Uterus (tissue), 4 donors: ENCODE data around the gene PLA2G1B. TPM values are rescaled to one million over a fixed set of nuclear protein-coding genes. Genes with fewer than 3 reads are reported as not detected.
A peak's percentile ranks its signal among the peaks of the same experiment; 100 is the strongest.
"Not testable (repeated sequence)": the region's sequence is repeated elsewhere in the genome, so short reads cannot be mapped to it uniquely, and the experiment has no call there.

Experiments used
- DNase-seq, 2 donors: peaks; one replicate each; pipeline ENCODE4 v3.0.0-alpha.2; 2019 to 2020
- H3K27ac ChIP-seq, 2 donors: fragments of 200-600 bp; sonication (generic); 1 replicate in 1 of 2; 2 replicates in 1 of 2; pipeline ENCODE4 v1.5.1; 2016 to 2018
- H3K27me3 ChIP-seq, 2 donors: fragments of 200-600 bp; sonication (generic); one replicate each; pipeline ENCODE4 v1.5.1; 2018 to 2019; ENCODE audit warnings: control low read depth in 1 of 2
- H3K36me3 ChIP-seq, 2 donors: fragments of 200-600 bp; sonication (generic); one replicate each; pipeline ENCODE4 v1.5.1; 2019; ENCODE audit warnings: control low read depth in 1 of 2
- H3K4me1 ChIP-seq, 2 donors: fragments of 200-600 bp; sonication (generic); one replicate each; pipeline ENCODE4 v1.5.1; 2018 to 2019; ENCODE audit warnings: control low read depth in 1 of 2
- H3K4me3 ChIP-seq, 2 donors: fragments of 200-600 bp; sonication (generic); 1 replicate in 1 of 2; 2 replicates in 1 of 2; pipeline ENCODE4 v1.5.1; 2018 to 2019; ENCODE audit warnings: mild to moderate bottlenecking in 1 of 2
- H3K9me3 ChIP-seq, 2 donors: fragments of 200-600 bp; sonication (generic); one replicate each; pipeline ENCODE4 v1.5.1; 2019; ENCODE audit warnings: control low read depth in 1 of 2
- POLR2A ChIP-seq, 2 donors: fragments of 450-650 bp; IDR thresholded peaks; one replicate each; pipeline ENCODE4 v1.6.1; 2016; ENCODE audit warnings: antibody characterized with exemption in 2 of 2, mild to moderate bottlenecking in 1 of 2, moderate library complexity in 1 of 2
- intact Hi-C: fragments of 100-400 bp; cut with DNase I; formaldehyde crosslinking; loops from one replicate; pipeline ENCODE4 v1.15.1; 2023; ENCODE audit warnings: low total_unique reads
- total RNA-seq, 4 donors: library from RNA; depleted of rRNA in 3 of 4; stranded (reverse); fragments of >200 nt in 3 of 4; gene quantifications; one replicate each; pipeline versions ENCODE4 v1.1.0 to v1.2.4, GENCODE V29; 2014 to 2023
- TF ChIP-seq, protein P1 (sequence below), 4 experiments: fragments of 200-600 bp in 2 of 4; fragments of 450-650 bp in 2 of 4; sonication (generic) in 2 of 4; IDR thresholded peaks; one replicate each; pipeline ENCODE4 v1.5.1; 2016 to 2019; ENCODE audit warnings: antibody characterized with exemption in 4 of 4, mild to moderate bottlenecking in 2 of 4, moderate library complexity in 1 of 4
- donor health status: DM: yes; HTN: yes; CAD: no.

Gene PLA2G1B
- total RNA-seq, 4 donors from 2014 or later, result not detected

DNA sequence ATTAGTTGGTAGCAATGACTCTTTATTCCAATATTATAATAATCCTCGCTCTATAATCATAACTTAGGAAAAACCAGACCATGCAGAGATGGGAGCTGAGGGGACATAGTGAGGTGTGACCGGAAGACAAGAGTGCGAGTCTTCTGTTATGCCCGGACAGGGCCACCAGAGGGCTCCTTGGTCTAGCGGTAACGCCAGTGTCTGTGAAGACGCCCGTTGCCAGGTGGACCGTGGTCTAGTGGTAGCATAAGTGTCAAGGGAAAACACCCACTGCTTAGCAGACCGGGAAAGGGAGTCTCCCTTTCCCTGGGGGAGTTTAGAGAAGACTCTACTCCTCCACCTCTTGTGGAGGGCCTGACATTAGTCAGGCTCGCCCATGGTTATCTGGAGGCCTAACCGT lies 7.9 kb upstream of the PLA2G1B start:
- H3K4me1 ChIP-seq, H3K27me3 ChIP-seq, H3K9me3 ChIP-seq, H3K4me3 ChIP-seq, H3K27ac ChIP-seq, H3K36me3 ChIP-seq, intact Hi-C loops: not testable (repeated sequence)
- peak; percentile 42 to 50 for DNase-seq
- TF ChIP-seq, protein P1, sequence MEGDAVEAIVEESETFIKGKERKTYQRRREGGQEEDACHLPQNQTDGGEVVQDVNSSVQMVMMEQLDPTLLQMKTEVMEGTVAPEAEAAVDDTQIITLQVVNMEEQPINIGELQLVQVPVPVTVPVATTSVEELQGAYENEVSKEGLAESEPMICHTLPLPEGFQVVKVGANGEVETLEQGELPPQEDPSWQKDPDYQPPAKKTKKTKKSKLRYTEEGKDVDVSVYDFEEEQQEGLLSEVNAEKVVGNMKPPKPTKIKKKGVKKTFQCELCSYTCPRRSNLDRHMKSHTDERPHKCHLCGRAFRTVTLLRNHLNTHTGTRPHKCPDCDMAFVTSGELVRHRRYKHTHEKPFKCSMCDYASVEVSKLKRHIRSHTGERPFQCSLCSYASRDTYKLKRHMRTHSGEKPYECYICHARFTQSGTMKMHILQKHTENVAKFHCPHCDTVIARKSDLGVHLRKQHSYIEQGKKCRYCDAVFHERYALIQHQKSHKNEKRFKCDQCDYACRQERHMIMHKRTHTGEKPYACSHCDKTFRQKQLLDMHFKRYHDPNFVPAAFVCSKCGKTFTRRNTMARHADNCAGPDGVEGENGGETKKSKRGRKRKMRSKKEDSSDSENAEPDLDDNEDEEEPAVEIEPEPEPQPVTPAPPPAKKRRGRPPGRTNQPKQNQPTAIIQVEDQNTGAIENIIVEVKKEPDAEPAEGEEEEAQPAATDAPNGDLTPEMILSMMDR (IDR thresholded peaks at IDR 0.05), result peak; percentile 47 to 65 (median 56)

DNA sequence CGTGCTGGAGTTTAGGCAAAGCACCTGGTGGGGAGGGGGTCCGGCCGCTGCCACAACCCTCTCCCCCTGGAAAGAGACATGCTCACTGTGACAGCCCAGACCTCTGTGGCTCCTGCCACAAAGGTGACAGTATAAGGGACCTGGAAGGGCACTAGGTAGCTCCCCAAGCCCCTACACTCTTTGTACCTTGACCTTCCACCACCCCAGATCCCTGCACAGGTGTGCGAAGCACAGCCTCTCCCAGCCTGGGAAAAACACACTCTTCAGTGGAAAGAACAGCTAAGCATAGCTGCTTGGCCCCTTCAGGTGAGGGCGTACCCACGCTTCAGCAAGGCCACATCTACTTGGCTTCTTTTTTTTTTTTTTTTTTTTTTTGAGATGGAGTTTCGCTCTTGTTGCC lies 4.9 kb upstream of the PLA2G1B start:
- no peaks in the 10 kb centered on the region for H3K36me3 ChIP-seq
- intact Hi-C loops, result no loop called here
- no peaks in the 10 kb centered on the region for H3K4me1 ChIP-seq
- H3K4me3 ChIP-seq, result no peak overlapping the region
- TF ChIP-seq, protein P1 (IDR thresholded peaks at IDR 0.05), result no peak
- TF ChIP-seq POLR2A (IDR thresholded peaks at IDR 0.05), result no peak
- no peaks in the 10 kb centered on the region for H3K27me3 ChIP-seq
- no peak for DNase-seq
- no peaks in the 10 kb centered on the region for H3K9me3 ChIP-seq
- no peak overlapping the region for H3K27ac ChIP-seq

DNA sequence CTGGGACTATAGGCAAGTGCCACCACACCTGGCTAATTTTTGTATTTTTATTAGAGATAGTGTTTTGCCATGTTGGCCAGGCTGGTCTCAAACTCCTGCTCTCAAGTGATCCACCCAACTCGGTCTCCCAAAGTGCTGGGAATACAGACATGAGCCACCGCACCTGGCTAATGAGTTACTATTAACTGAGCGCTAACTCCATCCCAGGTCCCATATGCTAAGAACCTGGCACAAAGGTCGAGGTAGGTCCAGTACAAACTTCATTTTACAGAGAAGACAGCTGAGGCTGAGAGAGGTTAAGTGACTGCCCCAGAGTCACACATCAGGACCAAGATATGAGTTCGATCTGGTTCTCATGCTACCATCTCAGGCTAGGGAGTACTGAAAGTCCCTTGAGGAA lies 4.5 kb upstream of the PLA2G1B start:
- no peak for DNase-seq
- H3K4me1 ChIP-seq, result no peaks in the 10 kb centered on the region
- no peaks in the 10 kb centered on the region for H3K9me3 ChIP-seq
- H3K27me3 ChIP-seq, result no peaks in the 10 kb centered on the region
- no peak overlapping the region for H3K27ac ChIP-seq
- H3K36me3 ChIP-seq, result no peaks in the 10 kb centered on the region
- no peak overlapping the region for H3K4me3 ChIP-seq
- TF ChIP-seq, protein P1 (IDR thresholded peaks at IDR 0.05), result no peak
- TF ChIP-seq POLR2A (IDR thresholded peaks at IDR 0.05), result no peak
- intact Hi-C loops, result no loop called here

DNA sequence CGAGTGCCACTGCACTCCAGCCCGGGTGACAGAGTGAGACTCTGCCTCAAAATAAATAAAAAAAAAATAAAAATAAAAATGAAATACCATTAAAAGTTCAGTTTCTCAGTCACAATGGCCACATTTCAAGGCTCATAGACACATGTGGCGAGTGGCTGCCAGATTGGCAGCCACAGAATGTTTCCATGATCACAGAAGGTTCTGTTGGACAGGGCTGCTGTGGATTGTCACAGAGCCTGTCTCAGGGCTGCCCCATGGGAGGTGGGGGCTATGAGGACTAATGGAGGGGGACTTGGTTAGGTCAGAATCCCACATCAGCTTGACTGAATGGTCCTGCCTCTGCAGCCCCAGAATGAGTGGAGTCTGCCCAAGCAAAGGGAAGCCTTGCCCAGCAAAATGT lies 3.8 kb upstream of the PLA2G1B start:
- Histone ChIP-seq H3K4me1 (no peaks in the 10 kb centered on the region), H3K4me3 (no peak overlapping the region), H3K9me3 (no peaks in the 10 kb centered on the region), H3K27ac (no peak overlapping the region), H3K36me3 (no peaks in the 10 kb centered on the region), H3K27me3 (no peaks in the 10 kb centered on the region)
- no peak for TF ChIP-seq POLR2A (IDR thresholded peaks at IDR 0.05)
- TF ChIP-seq, protein P1 (IDR thresholded peaks at IDR 0.05), result no peak
- intact Hi-C loops, result no loop called here
- DNase-seq, result no peak

DNA sequence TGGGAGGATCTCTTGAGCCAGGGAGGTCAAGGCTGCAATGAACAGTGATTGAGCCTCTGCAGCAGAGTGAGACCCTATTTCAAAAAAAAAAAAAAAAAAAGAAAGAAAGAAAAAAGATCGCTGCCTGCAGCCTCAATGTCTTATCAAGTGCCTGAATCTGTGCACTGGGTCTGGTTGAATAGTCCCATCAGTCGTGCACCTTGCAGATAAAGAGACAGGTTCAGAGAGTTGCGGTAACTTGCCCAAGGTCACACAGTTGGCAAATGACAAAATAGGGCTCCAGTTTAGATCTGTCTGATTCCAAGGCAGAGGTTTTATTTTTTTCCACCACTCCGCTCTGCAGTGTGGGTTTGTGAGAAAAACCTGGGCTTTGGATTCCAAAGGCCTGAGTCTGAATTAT lies 649 bp upstream of the PLA2G1B start:
- intact Hi-C loops, result no loop called here
- no peak overlapping the region for H3K4me3 ChIP-seq

More for the DNA sequence above, 649 bp upstream of the PLA2G1B start:
- no peaks in the 10 kb centered on the region for H3K27me3 ChIP-seq
- H3K27ac ChIP-seq, result no peak overlapping the region
- no peaks in the 10 kb centered on the region for H3K4me1 ChIP-seq
- TF ChIP-seq, protein P1 (IDR thresholded peaks at IDR 0.05), result no peak
- TF ChIP-seq POLR2A (IDR thresholded peaks at IDR 0.05), result no peak
- no peaks in the 10 kb centered on the region for H3K36me3 ChIP-seq
- no peak for DNase-seq
- no peaks in the 10 kb centered on the region for H3K9me3 ChIP-seq
